Measurements from ENCODE around the gene PLPP2.

- TF ChIP-seq MAX (IDR thresholded peaks at IDR 0.05; ENCODE audit: low read depth, low read length) (no peak), CTCF (IDR thresholded peaks at IDR 0.05; ENCODE audit: low read depth, low read length) (no peak)
These were observed 36.9 kb upstream of the PLPP2 start for GRCh38 chr19:328025-328505.

Measured in NB4 (cell line).